ENCODE data around the gene ARHGEF7.

- TF ChIP-seq CTCF (IDR thresholded peaks at IDR 0.05) (no peak), POLR2A (IDR thresholded peaks at IDR 0.05) (no peak)
Measured at GRCh38 chr13:111110054-111110453, 5.1 kb upstream of the ARHGEF7 start.

Measured in lower leg skin (tissue), 3 donors.